HG03280 (cell line): ENCODE results near the gene PTPRA.

ENCODE experiments used
- ATAC-seq: cut with Tn5 transposase; IDR thresholded peaks from one replicate; pipeline ENCODE4 v1.9.1; 2021; ENCODE audit warnings: mild to moderate bottlenecking, moderate library complexity; ENCODE audit not compliant: unreplicated experiment

Gene PTPRA

DNA sequence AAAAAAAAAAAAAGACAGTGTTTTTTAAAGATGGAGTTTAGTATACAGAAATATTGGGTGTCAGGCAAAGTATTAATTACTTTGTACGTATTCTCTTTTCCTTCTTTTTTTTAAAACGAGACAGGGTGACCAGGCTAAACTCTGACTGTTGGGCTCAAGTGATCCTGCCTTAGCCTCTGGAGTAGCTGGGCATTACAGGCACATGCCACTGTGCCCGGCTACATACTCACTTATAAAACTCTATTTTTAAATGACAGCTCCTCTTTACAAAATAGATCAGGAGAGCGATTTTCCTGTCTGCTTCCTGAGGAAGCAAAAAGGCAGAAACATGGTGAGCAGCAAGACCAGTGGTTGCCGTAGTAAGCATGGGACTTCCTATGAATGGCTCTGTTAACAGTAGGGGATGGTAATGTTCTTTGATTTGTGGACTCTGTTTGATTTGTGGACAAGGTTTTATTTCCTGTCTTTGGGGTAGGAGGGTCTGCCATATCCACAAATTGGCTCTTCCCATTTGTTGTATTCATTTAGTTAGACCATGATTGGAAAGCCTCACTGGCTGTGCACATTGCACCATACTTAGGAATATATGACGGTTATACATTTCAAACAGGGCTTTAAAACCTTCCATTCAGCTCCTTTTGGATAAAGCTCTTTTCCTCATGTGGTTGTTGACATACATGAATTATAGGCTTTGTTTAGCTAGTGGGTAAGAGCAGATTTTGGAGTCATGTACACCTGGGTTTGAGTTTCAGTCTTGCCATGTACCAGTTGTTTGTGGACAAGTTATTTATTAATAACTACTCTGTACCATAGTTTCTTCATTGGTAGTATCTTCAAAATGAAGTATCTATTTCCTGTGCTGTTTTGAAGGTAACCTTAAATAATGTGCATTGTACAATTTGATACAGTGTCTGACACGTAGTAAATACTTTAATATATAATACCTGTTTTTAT lies 45.1 kb downstream of the PTPRA start:
- no peak for ATAC-seq

DNA sequence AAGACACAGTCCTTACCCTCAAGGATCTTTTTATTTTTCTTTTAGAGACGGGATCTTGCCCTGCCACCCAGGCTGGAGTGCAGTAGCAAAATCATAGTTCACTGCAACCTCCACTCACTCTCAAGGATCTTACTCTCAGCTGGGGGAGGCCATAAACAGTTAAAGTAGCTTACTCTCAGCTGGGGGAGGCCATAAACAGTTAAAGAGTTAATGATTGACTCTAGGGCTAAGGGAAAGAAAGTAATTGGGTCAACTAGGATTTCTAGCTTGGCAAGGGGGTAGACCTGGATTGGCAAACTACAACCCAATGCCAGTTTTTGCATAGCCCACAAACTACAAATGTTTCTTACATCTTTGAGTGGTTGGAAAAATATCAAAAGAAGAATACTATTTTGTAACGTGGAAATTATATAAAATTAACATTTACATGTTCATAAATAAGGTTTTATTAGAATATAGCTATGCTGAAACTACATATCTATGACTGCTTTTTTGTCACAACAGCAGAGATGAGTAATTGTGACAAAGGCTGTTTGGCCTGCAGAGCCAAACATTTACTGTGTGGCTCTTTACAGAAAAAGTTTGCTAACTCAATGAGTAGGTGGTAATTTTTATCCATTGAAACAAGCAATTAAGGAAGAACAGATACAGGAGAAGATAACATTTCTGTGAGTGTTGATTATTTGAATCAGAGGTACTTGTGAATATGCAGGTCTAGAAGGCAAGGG lies 46.4 kb downstream of the PTPRA start:
- no peak for ATAC-seq

DNA sequence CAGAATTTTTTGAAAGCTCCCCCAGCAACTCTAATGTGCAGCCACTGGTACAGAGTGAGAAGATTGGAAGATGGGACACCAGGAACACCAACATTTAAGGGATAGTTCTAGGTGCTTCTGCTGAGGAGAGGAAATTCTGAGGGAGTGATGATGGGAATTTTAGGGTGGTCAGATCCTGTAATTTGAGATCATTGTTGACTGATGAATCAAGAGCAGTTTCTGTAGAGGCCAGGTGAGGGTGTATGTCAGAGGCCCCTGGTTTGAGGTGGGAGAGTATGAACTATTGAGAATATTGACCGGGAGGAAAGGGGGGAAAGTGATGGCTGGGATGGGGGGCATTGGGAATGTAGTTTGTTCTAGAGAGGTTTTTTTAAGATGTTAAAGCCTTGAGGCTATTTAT lies 47.2 kb downstream of the PTPRA start:
- no peak for ATAC-seq

DNA sequence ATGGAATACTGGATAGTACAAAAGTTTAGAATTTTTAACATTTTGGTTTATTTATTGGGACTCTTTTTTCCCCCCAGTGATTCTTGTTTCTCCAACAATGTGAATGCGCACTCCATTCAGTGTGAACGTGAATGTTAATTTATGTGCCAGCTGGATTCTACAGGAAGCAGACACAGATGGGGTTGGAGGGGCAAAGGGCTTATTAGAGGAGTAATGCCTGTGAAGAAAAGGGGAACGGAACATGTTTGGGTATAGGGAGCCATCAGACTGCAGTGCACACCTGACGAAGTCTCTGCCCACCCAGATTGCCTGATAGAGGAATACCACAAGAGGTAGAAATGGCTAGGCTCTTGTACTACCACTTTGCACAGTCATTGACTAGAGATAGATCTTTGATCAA lies 48.2 kb downstream of the PTPRA start:
- no peak for ATAC-seq

DNA sequence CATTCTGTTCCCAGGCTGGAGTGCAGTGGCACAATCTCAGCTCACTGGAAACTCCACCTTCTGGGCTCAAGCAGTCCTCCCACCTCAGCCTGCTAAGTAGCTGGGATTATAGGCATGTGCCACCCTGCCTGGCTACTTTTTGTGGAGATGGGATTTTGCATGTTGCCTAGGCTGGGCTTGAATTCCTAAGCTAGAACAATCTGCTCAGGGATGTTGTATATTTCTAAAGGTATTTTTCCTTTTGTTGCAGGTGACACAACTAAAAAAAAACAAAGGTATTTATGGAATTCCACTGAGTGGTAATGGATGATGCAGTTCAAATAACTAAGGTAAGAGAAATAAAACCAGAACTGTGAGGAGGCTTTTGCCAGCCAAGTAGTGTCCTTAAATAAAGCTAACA lies 49.7 kb downstream of the PTPRA start:
- no peak for ATAC-seq

DNA sequence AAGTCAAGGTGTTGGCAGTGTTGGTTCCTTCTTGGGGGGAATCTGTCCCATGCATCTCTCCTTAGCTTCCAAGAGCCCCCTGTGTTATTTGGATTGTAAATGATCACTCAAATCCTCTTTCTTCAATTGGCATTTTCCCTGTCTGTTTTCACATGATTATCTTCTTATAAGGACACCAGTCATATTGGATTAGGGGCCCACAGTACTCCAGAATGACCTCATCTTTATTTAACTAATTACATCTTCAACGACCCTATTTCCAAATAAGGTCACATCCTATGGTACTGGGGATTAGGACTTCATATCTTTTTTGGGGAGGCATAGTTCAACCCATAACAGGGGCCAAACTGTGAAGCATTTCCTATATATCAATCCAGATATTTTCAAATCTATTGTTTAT lies 57.3 kb downstream of the PTPRA start:
- no peak for ATAC-seq

DNA sequence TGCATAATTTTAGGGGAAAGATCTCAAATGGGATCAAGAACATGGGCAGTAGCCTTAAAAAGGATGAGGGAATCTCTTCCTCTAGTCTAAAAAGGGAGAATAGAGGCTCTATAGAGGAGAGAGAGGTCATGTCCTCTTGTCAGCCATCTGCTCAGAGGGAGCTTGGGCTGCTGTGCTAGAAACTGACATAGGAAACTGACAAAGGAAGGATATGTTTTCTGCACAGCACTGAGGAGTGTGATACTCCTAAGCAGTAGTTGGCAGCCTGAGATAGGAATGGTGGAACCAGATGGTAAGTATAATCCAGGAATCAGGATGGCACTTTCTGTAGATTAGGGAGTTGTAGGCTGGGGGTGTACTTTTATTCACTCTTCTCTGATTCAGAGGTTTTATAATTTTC lies 59.2 kb downstream of the PTPRA start:
- no peak for ATAC-seq

DNA sequence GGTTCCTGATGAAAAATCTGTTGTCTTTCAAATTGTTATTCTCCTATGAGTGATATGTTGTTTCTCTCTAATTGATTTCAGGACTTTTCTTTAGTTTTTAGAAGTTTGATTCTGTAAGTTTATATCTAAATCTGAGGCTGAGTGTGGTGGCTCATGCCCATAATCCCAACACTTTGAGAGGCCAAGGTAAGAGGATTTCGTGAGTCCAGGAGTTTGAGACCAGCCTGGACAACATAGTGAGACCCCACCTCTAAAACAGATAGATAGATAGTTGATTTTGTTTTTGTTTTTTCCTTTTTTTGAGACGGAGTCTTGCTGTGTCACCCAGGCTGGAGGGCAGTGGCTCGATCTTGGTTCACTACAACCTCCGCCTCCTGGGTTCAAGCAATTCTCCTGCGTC lies 64.6 kb downstream of the PTPRA start:
- no peak for ATAC-seq

DNA sequence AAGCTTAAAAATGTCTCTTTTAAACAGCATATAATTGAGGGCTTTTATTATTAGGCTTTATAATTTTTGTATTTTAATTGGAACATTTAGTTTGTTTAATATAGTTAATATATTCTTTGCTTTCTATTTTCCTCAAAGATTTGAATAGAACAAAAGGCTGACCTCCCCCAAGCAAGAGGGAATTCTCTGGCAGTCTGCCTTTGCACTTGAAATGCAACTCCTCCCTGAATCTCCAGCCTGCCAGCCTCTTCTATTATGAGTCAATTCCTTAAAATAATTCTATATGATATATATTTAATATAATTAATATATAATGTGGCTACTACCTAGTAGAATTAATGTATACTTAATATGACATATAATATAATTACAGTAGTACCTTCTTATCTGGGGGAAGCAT lies 69.2 kb downstream of the PTPRA start:
- no peak for ATAC-seq

DNA sequence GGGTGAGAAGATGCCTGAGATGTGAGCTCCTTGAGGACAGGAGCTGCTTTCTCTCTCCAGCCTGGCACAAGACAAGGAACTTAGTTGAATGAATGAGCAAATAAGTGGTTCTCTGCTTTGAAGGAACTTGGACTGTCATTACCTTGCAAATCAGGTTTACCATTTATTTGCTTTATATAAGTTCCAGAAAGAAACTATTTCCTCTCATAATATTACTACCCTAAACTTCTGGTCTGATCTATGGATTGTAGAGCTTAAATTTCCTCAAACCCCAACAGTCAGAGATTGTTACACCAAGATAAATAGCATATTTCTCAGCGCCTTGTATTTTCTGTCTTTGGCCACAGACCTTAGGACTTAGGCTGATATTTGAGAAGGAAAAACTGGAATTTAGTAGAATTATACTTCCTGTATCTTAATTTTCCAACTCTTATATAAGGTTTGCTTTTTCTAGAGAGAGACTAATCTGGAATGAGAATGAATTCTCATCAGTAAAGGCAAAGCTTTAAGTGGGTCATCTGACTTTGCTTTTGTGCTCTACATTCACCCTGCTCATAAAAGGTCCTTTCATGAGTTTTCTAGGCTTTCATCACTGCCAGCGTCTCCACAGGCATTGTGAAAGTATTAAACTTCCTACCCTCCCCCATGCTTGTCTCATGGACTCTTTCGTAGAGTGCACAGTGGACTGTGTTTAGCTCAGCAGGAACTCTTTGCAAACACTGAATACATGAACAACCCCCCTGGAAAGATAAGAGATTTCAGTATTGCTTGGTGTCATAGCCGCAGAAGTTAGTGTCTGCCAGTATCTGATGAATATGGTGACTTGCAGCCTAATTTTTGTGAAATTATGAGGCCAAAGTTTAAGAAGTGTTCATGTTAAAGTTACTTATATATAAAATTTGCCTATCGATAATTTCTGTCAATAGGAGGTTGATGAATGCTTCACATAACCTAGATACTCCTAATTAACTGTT lies 74.0 kb downstream of the PTPRA start:
- no peak for ATAC-seq

DNA sequence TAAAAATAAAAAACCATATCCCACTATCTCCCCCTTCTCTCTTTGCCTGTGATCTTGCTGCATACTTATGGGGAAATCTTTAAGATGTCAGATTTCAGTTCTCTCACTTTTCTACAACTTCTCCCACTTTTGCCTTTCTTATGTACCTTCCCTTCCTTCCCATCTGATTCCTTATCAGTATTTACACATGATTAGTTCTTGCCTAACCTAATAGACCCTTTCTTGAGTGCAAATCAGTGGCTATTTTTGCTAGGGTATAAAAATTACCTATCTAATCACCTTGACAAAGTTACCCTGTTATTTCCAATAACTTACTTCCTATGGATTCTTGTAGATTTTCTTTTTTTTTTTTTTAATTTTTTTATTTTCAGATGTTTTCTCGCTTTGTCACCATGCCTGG lies 75.7 kb downstream of the PTPRA start:
- ATAC-seq, result no peak

DNA sequence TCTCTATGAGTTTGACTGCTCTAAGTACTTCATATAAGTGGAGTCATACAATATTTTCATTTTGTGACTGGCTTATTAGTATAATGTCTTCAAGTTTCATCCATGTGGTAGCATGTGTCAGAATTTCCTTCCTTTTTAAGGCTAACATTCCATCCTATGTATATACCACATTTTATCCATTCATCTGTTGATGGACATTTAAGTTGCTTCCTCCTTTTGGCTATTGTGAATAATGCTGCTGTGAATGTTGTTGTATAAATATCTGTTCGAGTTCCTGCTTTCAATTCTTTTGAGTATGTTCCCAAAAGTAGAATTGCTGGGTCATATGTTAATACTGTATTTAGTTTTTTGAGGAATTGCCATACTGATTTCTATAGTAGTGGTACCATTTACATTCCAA lies 79.5 kb downstream of the PTPRA start:
- ATAC-seq, result no peak

DNA sequence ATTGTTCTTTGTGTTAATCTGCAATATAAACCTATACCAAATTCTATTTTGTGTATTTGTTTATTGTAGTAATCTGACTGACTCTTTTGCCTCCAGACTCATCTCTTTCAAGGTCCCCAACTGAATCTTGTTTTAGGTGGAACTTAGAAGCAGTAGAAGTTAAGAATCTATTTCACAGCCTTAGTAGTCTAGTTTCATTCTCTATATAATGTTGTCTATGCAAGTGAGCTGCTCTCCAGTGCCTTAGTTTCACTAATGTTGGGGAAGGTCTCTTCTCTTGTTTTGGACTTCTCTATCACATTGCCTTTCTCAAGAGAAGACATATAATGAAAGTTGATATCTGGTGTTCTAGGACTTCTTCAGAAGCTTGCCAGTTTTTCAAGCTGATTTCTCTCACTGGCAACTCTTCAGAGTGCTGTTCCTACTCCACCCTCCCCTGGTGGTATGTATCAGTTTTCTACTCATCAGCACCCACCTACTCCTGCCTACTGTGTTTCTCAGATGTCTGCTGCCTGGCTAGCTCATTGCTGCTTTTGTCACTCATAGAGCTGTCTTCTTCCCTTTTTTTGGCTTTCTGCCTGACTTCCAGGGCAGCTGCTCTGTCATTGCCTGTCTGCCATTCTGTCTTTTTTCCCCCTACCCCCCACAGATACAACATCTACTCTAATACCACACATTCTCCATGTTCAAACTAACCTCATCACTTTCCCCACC lies 82.1 kb downstream of the PTPRA start:
- ATAC-seq, result peak; percentile 55

DNA sequence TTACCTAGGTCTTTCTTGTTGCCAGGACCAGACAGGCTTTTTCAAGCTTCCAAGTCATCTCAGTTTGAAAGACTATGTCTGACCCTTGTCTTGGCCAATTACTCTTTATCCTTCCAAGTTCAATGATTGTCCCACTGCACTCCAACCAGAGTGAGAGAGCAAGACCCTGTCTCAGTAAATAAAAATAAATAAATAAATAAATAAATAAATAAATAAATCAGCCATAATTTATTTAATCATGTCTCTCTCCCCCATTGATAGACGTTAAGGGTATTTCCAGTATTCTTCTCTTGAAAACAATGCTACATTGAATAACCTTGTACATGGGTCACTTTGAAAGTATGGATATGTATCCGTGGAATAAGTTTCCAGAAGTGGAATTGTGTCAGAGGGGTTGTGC lies 83.2 kb downstream of the PTPRA start:
- no peak for ATAC-seq

DNA sequence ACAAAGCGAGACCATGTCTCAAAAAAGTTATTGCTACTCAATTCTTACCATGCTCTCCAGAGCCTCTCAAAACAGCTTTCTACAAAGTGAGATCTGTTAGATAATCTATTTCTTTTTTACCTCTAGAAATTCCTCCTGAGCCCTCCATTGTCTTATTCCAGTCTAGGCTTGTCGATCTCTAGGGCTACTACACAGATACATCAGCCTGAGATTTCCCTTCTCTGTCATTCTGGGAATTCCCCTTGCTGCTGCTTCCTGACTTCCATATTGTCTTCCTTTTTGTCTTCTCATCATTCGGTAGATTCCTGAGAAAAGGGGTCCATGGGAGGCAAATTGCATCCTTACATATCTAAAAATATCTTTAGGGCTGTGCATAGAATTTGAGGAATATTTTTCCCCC lies 94.6 kb downstream of the PTPRA start:
- ATAC-seq, result no peak

DNA sequence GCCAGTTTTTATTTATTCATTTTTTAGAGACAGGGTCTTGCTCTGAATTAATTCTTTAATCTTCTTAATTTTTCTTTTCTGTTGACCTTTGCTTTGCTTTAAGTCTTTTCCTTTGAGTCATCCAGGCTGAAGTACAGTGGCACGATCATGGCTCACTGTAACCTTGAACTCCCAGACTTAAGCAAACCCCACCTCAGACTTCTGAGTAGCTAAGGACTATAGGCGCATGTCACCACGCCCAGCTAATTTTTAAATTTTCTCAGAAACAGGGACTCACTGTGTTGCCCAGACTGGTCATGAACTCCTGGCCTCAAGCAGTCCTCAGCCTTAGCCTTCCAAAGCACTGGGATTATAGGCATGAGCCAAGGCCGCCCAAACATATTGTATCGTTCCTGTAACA lies 98.8 kb downstream of the PTPRA start:
- no peak for ATAC-seq

DNA sequence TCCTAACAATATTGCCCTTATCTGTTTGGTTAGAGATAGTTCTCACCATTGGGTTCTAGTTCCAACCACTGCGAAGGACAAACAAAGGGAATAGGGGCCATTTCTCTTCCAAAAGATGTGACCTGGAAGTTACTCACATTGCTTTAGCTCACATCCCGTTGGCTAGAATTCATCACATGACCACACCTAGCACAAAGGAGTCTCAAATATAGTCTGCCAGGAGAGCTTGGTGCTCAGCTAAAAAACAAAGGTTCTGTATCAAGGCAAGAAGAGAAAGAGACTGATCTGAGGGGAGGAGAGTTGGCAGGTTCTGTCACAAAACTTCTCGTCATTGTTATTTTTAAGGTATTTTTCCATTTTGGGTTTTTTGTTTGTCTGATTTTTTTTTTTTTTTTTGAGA lies 100.3 kb downstream of the PTPRA start:
- no peak for ATAC-seq

DNA sequence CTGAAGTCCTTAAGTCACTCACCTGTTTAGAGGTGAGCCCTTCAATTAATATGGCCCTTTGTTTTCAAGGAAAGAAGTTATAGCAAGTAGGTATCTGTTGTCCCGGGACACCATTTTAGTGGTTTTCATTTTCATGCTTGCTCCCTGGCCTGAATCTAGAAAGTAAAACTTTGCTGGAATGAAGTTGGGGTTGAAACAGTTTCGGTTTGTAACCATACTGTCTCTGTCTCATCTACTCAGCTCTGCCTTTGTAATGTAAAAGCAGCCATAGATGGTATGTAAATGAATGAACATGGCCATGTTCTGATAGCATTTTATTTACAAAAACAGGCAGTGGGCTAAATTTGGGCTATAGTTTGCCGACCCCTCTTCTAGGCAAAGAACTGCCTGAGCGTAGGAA lies 105.2 kb downstream of the PTPRA start:
- no peak for ATAC-seq

DNA sequence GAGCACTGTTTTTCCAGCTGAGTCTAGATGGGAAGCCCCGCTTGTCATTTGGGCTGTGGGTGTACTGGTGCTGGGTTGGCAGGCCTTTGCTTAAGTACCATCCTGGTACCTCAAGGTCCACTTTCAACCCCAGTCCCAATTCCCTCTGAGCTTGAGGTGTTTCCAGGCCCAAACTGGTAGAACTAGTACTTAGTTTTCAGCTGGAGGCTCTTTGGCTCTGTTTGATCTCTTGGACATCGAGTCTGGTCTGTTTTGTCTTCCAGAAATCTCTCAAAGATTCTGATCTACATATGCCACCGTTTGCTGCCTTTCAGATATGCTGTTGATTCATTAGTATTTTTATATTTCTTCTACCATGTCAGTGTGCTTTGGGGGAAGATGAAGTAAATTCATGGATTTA lies 108.4 kb downstream of the PTPRA start:
- no peak for ATAC-seq

DNA sequence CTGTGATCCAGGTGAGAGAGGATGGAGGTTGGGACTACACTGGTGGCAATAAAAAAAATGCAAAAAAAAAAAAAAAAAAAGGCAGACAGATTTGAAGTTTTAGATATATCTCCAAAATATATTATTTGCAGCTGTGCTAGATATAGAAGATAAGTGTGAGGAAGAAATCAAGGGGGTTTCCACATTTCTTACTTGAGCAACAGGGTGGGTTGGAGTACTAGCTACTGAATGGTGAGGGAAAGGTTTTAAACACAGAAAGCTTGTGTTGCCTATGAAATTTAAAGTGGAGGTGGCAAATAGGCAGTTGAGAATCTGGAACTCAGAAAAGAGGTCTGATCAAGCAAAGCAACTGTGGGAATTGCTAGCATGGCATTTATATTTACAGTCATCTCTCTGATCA lies 110.2 kb downstream of the PTPRA start:
- ATAC-seq, result no peak
